OCI-LY1 (cell line): Measurements from ENCODE around the gene NOP14.
"Not testable (repeated sequence)": the region's sequence is repeated elsewhere in the genome, so short reads cannot be mapped to it uniquely, and the experiment has no call there.

Experiments
- H2AFZ ChIP-seq: fragments of 200-600 bp; sonication (generic), shearing (Covaris generic); 2 replicates; pipeline ENCODE4 v1.6.0; 2014; ENCODE audit warnings: antibody characterized with exemption, mild to moderate bottlenecking, low read length
- H3F3A ChIP-seq: fragments of 200-600 bp; sonication (generic), shearing (Covaris generic); 2 replicates; pipeline ENCODE4 v1.6.0; 2014; ENCODE audit warnings: mild to moderate bottlenecking, antibody characterized with exemption, low read length, moderate library complexity; ENCODE audit not compliant: insufficient read depth
- H3K27ac ChIP-seq: fragments of 200-600 bp; sonication (generic); 2 replicates; pipeline ENCODE4 v1.5.1; 2014; ENCODE audit warnings: low read length, mixed run types, mild to moderate bottlenecking, low read depth; ENCODE audit not compliant: poor library complexity, severe bottlenecking
- H3K27me3 ChIP-seq: fragments of 200-600 bp; sonication (generic); 2 replicates; pipeline ENCODE4 v1.6.0; 2014; ENCODE audit warnings: antibody characterized with exemption, mild to moderate bottlenecking, low read length, moderate library complexity; ENCODE audit not compliant: insufficient read depth
- H3K36me3 ChIP-seq: fragments of 200-600 bp; sonication (generic); 2 replicates; pipeline ENCODE4 v1.6.1; 2014; ENCODE audit warnings: mild to moderate bottlenecking, antibody characterized with exemption, low read length, moderate library complexity, mixed read lengths; ENCODE audit not compliant: insufficient read depth
- H3K4me1 ChIP-seq: fragments of 200-600 bp; sonication (generic); 2 replicates; pipeline ENCODE4 v1.5.1; 2014; ENCODE audit warnings: mild to moderate bottlenecking, low read length, moderate library complexity; ENCODE audit not compliant: insufficient read depth, severe bottlenecking
- H3K4me2 ChIP-seq: fragments of 200-600 bp; sonication (generic), shearing (Covaris generic); 2 replicates; pipeline ENCODE4 v1.6.1; 2014; ENCODE audit warnings: low read length
- H3K4me3 ChIP-seq: fragments of 200-600 bp; sonication (generic); 2 replicates; pipeline ENCODE4 v1.5.1; 2014; ENCODE audit warnings: low read length, low read depth, mild to moderate bottlenecking, mixed read lengths; ENCODE audit not compliant: poor library complexity, severe bottlenecking
- H3K79me2 ChIP-seq: fragments of 200-600 bp; shearing (Covaris generic); 2 replicates; pipeline ENCODE4 v1.6.1; 2016; ENCODE audit warnings: mixed run types, low read length, mixed read lengths; ENCODE audit not compliant: insufficient read depth
- H3K9ac ChIP-seq: fragments of 200-600 bp; sonication (generic), shearing (Covaris generic); 2 replicates; pipeline ENCODE4 v1.6.1; 2014; ENCODE audit warnings: mild to moderate bottlenecking, low read length, mixed read lengths
- H3K9me2 ChIP-seq: fragments of 200-600 bp; sonication (generic), shearing (Covaris generic); 2 replicates; pipeline ENCODE4 v1.6.1; 2014; ENCODE audit warnings: low read depth, mild to moderate bottlenecking, low read length, mixed read lengths
- H3K9me3 ChIP-seq: fragments of 200-600 bp; shearing (Covaris generic); 2 replicates; pipeline ENCODE4 v1.6.1; 2014; ENCODE audit warnings: low read length, mixed read lengths
- H4K20me1 ChIP-seq: fragments of 200-600 bp; sonication (generic), shearing (Covaris generic); 2 replicates; pipeline ENCODE4 v1.6.0; 2016; ENCODE audit warnings: mild to moderate bottlenecking, low read length; ENCODE audit not compliant: insufficient read depth
- CTCF ChIP-seq: fragments of 200-600 bp; sonication (generic), shearing (Covaris generic); IDR thresholded peaks from 2 replicates; pipeline ENCODE4 v1.5.1; 2017; ENCODE audit warnings: mild to moderate bottlenecking, antibody characterized with exemption, low read length, moderate library complexity, mixed read lengths
- EZH2 ChIP-seq: fragments of 200-600 bp; sonication (generic), shearing (Covaris generic); IDR thresholded peaks from 2 replicates; pipeline ENCODE4 v1.8.0; 2017; ENCODE audit warnings: borderline replicate concordance, mixed run types, mild to moderate bottlenecking, antibody characterized with exemption, low read length, moderate library complexity, mixed read lengths

The NOP14 gene

GRCh38 chr4:2996415-2996814, 33.2 kb upstream of the NOP14 start:
- no peaks in the 10 kb centered on the region for H3K27me3 ChIP-seq
- no peak overlapping the region for H3K9ac ChIP-seq
- H3K79me2 ChIP-seq, result no peaks in the 10 kb centered on the region
- H3K27ac ChIP-seq, result no peak overlapping the region
- H4K20me1 ChIP-seq, result no peaks in the 10 kb centered on the region
- TF ChIP-seq CTCF (no peak), EZH2 (no peak)
- H3K9me2 ChIP-seq, result no peaks in the 10 kb centered on the region
- no peak overlapping the region for H3K4me2 ChIP-seq
- no peaks in the 10 kb centered on the region for H3K9me3 ChIP-seq
- H3K4me1 ChIP-seq, result no peaks in the 10 kb centered on the region
- no peaks in the 10 kb centered on the region for H3K36me3 ChIP-seq
- no peak overlapping the region for H3K4me3 ChIP-seq
- no peak overlapping the region for H2AFZ ChIP-seq
- H3F3A ChIP-seq, result no peaks in the 10 kb centered on the region

DNA sequence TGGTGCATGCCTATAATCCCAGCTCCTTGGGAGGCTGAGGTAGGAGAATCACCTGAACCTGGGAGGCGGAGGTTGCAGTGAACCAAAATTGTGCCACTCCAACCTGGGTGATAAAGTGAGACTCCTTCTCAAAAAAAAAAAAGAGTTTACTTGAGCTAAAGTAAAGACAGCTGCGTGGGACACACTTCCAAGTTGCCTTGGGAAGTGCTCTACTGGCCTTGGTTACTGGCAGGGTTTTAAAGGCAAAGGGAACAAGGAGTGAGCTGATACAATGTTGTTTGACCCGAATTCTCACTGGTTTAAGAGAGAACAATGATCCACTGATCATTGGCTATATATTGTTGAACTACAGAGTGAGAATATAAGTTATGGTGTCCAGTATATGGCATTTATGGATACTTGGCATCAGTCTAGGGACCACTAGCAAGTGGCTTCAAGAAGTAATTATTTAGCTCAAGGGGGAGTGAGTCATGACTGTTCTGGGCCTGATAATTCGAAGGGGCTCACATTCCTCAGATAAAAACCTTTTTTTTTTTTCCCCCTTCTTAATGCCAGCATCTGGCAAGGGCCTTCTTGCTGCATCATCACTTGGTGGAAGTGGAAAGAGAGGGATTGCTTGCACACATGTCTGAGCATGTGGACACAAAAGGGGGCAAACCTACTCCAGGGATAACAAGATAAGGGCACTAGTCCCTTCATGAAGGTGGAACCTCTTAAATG, 32.5 kb upstream of the NOP14 start:
- no peaks in the 10 kb centered on the region for H3K9me3 ChIP-seq
- no peaks in the 10 kb centered on the region for H3K36me3 ChIP-seq
- no peak overlapping the region for H3K9ac ChIP-seq
- no peak overlapping the region for H2AFZ ChIP-seq
- no peaks in the 10 kb centered on the region for H3K4me1 ChIP-seq
- H3K27ac ChIP-seq, result no peak overlapping the region
- no peak for TF ChIP-seq EZH2
- no peak overlapping the region for H3K4me2 ChIP-seq
- H4K20me1 ChIP-seq, result no peaks in the 10 kb centered on the region
- no peaks in the 10 kb centered on the region for H3F3A ChIP-seq
- no peak overlapping the region for H3K4me3 ChIP-seq
- no peaks in the 10 kb centered on the region for H3K27me3 ChIP-seq
- no peaks in the 10 kb centered on the region for H3K79me2 ChIP-seq
- H3K9me2 ChIP-seq, result no peaks in the 10 kb centered on the region

GRCh38 chr4:2994917-2995316, 31.7 kb upstream of the NOP14 start:
- Histone ChIP-seq H3K9me3 (no peaks in the 10 kb centered on the region), H3K36me3 (no peaks in the 10 kb centered on the region), H3K9me2 (no peaks in the 10 kb centered on the region), H3K4me1 (no peaks in the 10 kb centered on the region), H3K27ac (no peak overlapping the region), H4K20me1 (no peaks in the 10 kb centered on the region), H3K27me3 (no peaks in the 10 kb centered on the region), H3K4me3 (no peak overlapping the region), H3F3A (no peaks in the 10 kb centered on the region), H3K4me2 (no peak overlapping the region), H3K9ac (no peak overlapping the region), H2AFZ (no peak overlapping the region), H3K79me2 (no peaks in the 10 kb centered on the region)
- TF ChIP-seq CTCF (no peak), EZH2 (no peak)

GRCh38 chr4:2991243-2991642, 28.0 kb upstream of the NOP14 start:
- Histone ChIP-seq H3F3A (no peaks in the 10 kb centered on the region), H3K4me2 (no peak overlapping the region), H3K27ac (no peak overlapping the region), H3K9me2 (no peaks in the 10 kb centered on the region), H4K20me1 (no peaks in the 10 kb centered on the region), H3K79me2 (no peaks in the 10 kb centered on the region), H3K9ac (no peak overlapping the region), H3K4me3 (no peak overlapping the region), H3K27me3 (no peaks in the 10 kb centered on the region), H2AFZ (no peak overlapping the region), H3K4me1 (no peaks in the 10 kb centered on the region), H3K36me3 (no peaks in the 10 kb centered on the region), H3K9me3 (no peaks in the 10 kb centered on the region)
- no peak for TF ChIP-seq CTCF
- TF ChIP-seq EZH2, result no peak

DNA sequence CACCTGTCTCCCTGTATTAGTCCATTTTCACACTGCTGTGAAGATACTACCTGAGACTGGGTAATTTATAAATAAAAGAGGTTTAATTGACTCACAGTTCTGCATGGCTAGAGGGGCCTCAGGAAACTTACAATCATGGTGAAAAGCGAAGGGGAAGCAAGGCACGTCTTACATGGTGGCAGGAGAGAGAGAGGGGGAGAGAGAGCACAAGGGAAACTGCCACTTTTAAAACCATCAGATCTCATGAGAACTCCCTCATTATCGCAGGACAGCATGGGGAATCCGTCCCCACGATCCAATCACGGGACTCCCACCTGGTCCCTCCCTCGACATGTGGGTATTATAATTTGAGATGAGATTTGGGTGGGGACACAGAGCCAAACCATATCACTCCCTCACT, 20.5 kb upstream of the NOP14 start:
- not testable (repeated sequence) for H3K79me2 ChIP-seq, H3K9me3 ChIP-seq, H3K27me3 ChIP-seq, H3K27ac ChIP-seq, H4K20me1 ChIP-seq, H3K4me2 ChIP-seq, H3K36me3 ChIP-seq, H3K4me1 ChIP-seq, H3F3A ChIP-seq, H3K4me3 ChIP-seq, H3K9me2 ChIP-seq, H2AFZ ChIP-seq, H3K9ac ChIP-seq
